ENCODE measurements around the gene ZNF280A.
A peak's percentile ranks its signal among the peaks of the same experiment; 100 is the strongest.
"Not testable (repeated sequence)": the region's sequence is repeated elsewhere in the genome, so short reads cannot be mapped to it uniquely, and the experiment has no call there.

The ZNF280A gene

DNA sequence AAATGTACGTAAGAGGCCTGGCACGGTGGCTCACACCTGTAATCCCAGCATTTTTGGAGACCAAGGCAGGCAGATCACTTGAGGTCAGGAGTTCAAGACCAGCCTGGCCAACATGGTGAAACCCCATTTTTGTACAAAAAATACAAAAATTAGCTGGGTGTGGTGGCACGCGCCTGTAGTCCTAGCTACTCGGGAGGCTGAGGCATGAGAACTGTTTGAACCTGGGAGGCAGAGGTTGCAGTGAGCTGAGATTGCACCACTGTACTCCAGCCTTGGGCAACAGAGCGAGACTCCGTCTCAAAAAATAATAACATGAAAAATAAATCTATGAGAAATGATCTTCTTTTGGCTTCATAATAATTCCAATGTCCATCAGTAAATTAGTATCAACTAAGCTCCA, 9.2 kb downstream of the ZNF280A start:
- not testable (repeated sequence) for DNase-seq

DNA sequence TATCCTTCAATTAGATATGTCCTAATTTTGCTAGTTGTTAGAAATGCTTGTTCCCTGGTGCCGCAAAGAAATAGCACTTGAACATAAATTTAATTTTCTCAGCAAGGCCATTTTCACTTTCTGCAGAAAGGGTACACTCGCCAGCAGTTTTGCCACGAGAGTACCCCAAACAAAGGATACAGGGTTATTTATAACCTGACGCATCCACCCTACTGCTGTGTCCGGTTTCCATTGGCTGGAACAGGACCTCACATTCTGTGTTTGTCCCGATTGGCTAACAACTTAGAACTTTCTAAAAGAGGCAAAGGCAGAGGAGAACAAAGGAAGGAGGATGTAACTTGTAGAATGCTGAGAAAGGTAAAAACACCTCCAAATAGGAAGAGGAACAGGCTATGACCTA, 10.2 kb downstream of the ZNF280A start:
- DNase-seq, result not testable (repeated sequence)

GRCh38 chr22:22508274-22509176, 11.5 kb downstream of the ZNF280A start, which contains the start of gene ZNF280B:
Gene ZNF280B, minus strand, starts transcription at chr22:22508742. Its CDS starts 19,344 bp downstream, at chr22:22489398.
- DNase-seq, result peak; percentile 73 to 92

GRCh38 chr22:22507743-22508273, 12.3 kb downstream of the ZNF280A start:
- DNase-seq, result peak in 1 of 2 experiments; percentile 27

DNA sequence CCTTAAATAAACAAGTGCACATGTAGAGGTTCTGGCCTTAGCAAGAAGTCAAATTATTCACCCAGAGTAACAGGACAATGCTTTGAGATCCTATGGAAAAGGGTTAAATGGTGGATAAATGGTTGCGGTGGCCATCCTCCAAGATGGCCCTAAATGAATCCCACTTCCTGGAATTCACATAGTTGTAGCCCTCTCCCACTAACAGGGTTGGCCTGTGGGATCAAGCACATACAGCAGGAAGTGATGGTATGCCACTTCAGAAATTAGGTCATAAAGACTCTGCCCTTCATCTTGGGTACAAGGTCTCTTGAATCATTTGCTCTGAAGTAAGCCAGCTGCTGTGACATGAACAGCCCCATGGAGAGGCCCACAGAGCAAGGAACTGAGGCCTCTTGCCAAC, 13.3 kb downstream of the ZNF280A start:
- DNase-seq, result no peak

GRCh38 chr22:22498267-22498666, 21.8 kb downstream of the ZNF280A start:
- no peak for DNase-seq

DNA sequence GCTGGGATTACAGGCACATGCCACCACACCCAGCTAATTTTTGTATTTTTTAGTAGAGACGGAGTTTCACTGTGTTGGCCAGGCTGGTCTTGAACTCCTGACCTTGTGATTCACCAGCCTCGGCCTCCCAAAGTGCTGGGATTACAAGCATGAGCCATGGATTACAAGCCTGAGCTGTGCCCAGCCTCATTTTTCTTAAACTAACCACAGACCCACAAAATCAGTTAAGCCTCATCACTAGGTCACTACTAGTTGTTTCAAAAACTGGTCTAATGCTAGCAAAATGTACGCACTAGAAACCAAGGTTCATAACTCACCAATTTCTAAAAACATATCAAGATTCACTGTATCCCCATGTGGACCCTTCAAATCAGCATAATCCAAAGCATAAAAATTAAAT, 28.5 kb downstream of the ZNF280A start:
- not testable (repeated sequence) for DNase-seq

DNA sequence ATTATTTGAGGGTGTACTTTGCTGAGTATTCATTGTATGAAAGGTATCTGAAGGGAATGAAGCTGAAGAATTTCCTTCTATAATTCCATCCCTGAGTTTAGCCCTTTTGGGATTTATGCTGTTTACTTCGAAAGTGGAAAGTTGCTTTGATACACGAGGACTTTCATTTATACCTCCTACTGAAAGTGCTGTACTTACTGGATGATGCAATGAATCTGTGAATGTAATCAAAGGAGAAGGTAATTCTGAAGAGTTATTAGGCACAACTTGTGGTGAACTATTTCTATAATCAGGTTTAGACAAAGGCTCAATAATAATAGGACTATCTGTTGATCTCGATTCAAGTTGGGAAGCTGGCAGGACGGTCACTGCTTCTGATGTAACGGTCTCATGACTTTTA, 31.3 kb downstream of the ZNF280A start:
- DNase-seq, result no peak

DNA sequence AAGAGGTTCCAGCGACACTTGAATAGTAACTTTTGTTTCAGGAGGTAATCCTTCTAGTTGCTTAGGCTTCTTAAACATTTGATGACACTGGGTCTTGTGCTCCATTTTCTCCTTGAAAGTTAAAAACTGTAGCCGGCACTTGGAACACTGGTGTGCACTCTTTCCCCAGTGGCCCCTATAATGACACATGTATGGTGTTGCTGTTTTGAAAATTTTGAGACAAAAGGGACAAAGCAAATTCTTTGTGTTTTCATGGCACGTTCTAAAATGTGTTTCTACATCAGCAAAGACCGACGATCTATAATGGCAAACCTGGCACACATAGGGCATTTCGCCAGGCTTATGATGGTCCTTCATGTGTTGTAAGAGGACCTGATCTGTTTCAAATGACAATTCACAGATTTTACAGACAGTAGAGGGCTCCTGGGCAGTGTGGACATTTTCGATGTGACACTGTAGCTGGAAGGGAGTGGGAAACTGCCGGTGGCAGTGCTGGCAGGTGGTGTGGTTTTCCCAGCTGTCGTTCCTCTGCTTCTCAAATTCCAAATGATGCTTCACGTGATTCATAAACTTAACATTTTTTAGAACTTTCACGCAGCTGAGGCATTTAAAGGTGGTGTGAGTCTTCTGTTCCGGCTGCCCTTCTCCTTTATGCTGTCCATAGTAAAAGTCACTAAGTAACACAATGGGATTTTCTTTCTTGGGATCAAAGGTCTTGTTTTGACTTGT, 32.0 kb downstream of the ZNF280A start:
- peak in 1 of 2 experiments; percentile 56 for DNase-seq

- no peak for DNase-seq
Observed at GRCh38 chr22:22487059-22487458, 33.0 kb downstream of the ZNF280A start.

DNA sequence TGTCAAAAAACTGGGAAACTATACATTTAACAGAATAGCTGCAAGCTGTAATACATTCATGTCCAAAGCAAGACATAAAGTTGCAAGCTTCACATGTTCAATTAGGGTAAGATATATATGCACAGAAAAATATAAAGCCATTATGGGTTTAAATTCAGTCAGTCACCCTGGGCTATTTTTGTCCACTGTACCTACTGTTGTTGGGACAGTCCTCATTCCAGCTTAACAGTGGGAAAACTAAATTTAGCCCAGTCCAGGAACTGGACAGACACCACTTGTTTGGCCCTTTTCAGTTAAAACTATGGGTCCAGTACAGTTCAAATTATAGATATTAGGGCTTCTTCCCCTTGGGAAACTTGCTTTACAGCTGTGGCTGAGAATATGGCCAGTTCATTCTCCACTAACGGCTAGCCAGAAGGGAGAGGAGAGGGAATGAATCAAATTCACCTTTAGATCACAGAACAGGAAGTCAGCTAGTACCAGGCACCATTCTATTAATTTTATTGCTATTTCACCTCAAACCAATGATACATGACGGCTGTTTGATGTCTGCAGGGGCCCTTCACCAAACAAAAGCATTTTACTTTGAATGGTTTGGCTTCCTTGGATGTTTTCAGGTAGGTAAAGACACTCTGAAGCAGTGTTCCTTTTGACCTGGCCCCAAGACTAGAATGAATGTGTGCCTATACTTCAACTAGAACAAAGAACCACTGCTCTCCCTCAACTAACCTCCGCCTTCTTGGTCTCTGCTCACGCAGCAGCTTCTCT, 33.8 kb downstream of the ZNF280A start:
- no peak for DNase-seq

- DNase-seq, result no peak
Observed at GRCh38 chr22:22485524-22485923, 34.5 kb downstream of the ZNF280A start.

DNA sequence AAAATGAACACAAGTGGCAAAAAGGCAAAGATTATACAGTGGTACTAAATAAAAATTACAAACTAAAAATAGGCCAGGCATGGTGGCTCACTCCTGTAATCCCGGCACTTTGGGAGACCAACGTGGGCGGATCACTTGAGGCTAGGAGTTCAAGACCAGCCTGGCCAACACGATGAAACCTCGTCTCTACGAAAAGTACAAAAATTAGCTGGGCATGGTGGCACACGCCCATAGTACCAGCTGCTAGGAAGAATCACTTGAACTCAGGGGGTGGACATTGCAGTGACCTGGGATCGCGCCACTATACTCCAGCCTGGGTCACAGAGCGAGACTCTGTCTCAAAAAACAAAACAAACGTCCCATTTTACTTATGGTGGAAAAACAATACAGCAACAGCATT, 36.0 kb downstream of the ZNF280A start:
- DNase-seq, result no peak

DNA sequence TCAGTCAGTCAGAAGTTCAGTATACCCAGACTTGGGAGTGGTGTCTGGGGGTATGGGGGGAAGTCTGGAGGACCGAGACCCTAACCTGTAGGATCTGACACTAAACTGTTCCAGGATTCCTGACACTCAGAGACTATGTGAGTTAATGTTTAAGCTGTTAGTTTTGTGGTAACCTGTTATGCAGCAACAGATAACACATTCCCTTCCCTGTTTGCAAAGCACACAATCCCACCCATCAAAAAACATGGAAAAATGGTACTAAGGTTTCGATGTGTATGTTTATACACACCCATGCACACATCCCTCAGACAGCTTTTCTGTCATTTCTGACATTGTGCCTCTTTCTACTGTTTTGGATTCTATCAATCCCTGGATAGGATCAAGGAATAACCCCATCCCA, 39.1 kb downstream of the ZNF280A start:
- no peak for DNase-seq

DNA sequence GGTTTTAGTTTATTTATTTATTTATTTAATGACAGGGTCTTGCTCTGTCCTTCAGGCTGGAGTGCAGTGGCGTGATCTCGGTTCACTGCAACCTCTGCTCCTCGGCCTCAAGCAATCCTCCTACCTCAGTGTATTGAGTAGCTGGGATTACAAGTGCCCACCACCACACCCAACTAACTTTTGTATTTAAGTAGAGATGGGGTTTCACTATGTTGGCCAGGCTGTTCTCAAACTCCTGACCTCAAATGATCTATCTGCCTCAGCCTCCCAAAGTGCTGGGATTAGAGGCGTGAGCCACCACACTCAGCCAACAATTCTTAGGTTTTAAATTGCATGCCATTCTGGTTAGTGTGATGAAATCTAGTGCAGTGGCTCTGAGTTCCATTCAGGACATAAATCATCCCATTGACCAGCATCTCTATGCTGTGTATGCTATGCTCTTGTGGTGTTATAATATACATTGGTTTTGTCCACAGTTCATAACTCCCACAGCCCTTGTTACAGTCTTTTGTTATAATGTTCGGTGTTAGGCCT, 40.0 kb downstream of the ZNF280A start:
- DNase-seq, result no peak

GRCh38 chr22:22479116-22479515, 41.0 kb downstream of the ZNF280A start:
- DNase-seq, result no peak

- DNase-seq, result no peak
Observed at GRCh38 chr22:22478470-22478869, 41.6 kb downstream of the ZNF280A start.

- no peak for DNase-seq
Observed at GRCh38 chr22:22474733-22475132, 45.3 kb downstream of the ZNF280A start.

- DNase-seq, result not testable (repeated sequence)
Observed at GRCh38 chr22:22471104-22471503, 49.0 kb downstream of the ZNF280A start.

- DNase-seq, result no peak
Observed at GRCh38 chr22:22469527-22469926, 50.5 kb downstream of the ZNF280A start.

DNA sequence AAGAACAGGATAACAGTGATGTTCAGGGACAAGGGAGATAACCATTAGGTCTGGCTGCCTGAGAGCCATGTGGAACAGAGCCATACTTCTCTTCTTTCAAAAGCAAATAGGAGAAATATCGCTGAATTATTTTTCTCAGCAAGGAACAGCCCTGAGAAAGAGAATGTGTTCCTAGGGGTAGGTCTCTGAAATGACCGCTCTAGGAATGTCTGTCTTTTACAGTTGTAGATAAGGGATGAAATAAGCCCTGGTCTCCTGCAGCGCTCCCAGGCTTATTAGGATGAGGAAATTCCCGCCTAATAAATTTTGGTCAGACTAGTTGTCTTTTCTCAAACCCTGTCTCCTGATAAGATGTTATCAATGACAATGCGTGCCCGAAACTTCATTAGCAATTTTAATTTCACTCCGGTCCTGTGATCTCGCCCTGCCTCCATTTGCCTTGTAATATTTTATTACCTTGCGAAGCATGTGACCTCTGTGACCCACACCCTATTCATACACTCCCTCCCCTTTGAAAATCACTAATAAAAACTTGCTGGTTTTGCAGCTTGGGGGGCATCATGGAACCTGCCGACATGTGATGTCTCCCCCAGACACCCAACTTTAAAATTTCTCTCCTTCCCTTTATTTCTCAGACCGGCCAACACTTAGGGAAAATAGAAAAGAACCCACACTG, 51.1 kb downstream of the ZNF280A start:
- not testable (repeated sequence) for DNase-seq

- no peak for DNase-seq
Observed at GRCh38 chr22:22467112-22467511, 53.0 kb downstream of the ZNF280A start.
